Amniotic epithelial cell (primary cell): Measurements from ENCODE around the gene LRRC71.
A peak's percentile ranks its signal among the peaks of the same experiment; 100 is the strongest.

ENCODE experiments used
- DNase-seq: peaks from one replicate; pipeline ENCODE4 v3.0.0-alpha.2; 2010; ENCODE audit warnings: low read depth

LRRC71 gene

GRCh38 chr1:156892190-156893047 is 28.0 kb upstream of the LRRC71 start:
- DNase-seq: peak; percentile 79

GRCh38 chr1:156893048-156893953 is 27.1 kb upstream of the LRRC71 start, which contains the start of gene PEAR1:
Gene PEAR1 (plus strand): TSS chr1:156893718. CDS start chr1:156903927, 10,209 bp downstream.
- no peak for DNase-seq

- DNase-seq: no peak
These were observed 26.4 kb upstream of the LRRC71 start for GRCh38 chr1:156894001-156894400.

- peak; percentile 65 for DNase-seq
These were observed 25.5 kb upstream of the LRRC71 start for GRCh38 chr1:156894711-156895454.

- peak; percentile 32 for DNase-seq
These were observed 25.0 kb upstream of the LRRC71 start for GRCh38 chr1:156895455-156895812.

GRCh38 chr1:156895927-156896326 is 24.5 kb upstream of the LRRC71 start:
- DNase-seq: no peak

- DNase-seq: peak; percentile 94
These were observed 23.9 kb upstream of the LRRC71 start for GRCh38 chr1:156896490-156897033.

GRCh38 chr1:156897078-156897825 is 23.2 kb upstream of the LRRC71 start:
- peak; percentile 53 for DNase-seq

GRCh38 chr1:156898161-156898566 is 22.3 kb upstream of the LRRC71 start:
- peak; percentile 54 for DNase-seq

- DNase-seq: no peak
These were observed 21.3 kb upstream of the LRRC71 start for GRCh38 chr1:156898971-156899664.

GRCh38 chr1:156899956-156900718 is 20.3 kb upstream of the LRRC71 start:
- DNase-seq: peak; percentile 72

- DNase-seq: no peak
These were observed 19.4 kb upstream of the LRRC71 start for GRCh38 chr1:156900896-156901589.

GRCh38 chr1:156901590-156901900 is 18.9 kb upstream of the LRRC71 start:
- DNase-seq: no peak

- no peak for DNase-seq
These were observed 18.2 kb upstream of the LRRC71 start for GRCh38 chr1:156901966-156902915.

GRCh38 chr1:156903328-156904091 is 16.9 kb upstream of the LRRC71 start:
- no peak for DNase-seq

GRCh38 chr1:156904187-156904959 is 16.1 kb upstream of the LRRC71 start:
- no peak for DNase-seq
